OCI-M2 (cell line): ENCODE data around the gene AGL.
"Not testable (repeated sequence)": the region's sequence is repeated elsewhere in the genome, so short reads cannot be mapped to it uniquely, and the experiment has no call there.

Source experiments
- DNase-seq: peaks from one replicate; lab custom pipeline; 2025; ENCODE audit not compliant: unreplicated experiment; lab: John Stamatoyannopoulos, UW

Gene AGL

DNA sequence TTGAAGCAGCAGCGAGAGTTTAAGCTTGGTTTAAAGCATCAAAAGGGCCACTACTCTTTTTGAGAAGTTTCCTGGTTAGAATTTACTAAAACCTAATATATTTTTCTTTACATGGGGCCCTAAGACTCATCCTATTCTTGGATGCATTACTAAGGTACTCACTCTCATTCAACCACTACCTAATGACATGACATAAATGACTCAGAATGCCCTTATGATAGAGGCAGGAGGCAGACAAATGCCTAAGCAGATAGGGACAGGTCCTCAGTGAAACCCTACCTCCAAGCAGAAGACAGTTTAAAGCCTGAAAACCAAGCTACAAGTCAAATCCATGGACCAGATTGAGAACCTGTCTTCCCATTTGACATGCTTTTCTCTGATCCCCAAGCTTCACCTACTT lies 85.4 kb downstream of the AGL start:
- no peak for DNase-seq

DNA sequence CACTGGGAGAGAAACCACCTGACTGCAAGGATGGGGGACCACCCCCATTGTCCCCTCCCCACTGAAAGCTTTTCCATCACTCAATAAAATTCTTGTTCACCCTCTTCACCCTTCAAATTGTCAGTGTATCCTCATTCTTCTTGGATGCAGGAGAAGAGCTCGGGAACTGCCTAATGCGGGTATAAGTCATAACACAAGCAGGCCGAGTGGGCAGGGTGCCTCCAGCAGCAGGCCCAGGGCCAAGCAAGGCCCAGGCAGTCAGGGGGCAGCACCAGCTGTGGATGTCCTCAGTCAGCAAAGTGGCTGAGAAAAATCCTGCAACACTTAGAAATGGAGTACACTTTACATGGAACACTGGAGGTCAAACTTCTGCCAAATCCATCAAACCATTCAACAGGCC lies 85.9 kb downstream of the AGL start:
- DNase-seq: no peak

DNA sequence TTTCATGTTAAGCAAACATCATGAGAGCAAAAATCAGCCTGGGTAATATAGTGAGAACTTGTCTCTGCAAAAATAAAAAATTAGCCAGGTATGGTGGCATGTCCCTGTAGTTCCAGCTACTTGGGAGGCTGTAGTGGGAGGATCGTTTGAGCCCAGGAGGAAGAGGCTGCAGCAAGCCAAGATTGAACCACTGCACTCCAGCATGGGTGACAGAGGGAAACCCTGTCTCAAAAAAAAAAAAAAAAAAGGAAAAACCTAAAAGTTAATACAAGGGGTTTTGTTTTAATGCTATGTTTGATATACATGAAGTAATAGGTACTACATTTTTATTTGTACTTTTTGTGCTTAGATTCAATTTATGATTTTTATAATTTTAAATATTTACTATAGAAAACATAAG lies 92.6 kb downstream of the AGL start:
- DNase-seq: no peak

GRCh38 chr1:99943223-99943794 lies 93.1 kb downstream of the AGL start:
- DNase-seq: no peak

GRCh38 chr1:99944192-99944591 lies 94.0 kb downstream of the AGL start:
- DNase-seq: no peak

- no peak for DNase-seq
Measured at GRCh38 chr1:99945174-99945573, 95.0 kb downstream of the AGL start.

- DNase-seq: no peak
Measured at GRCh38 chr1:99950486-99950885, 100.3 kb downstream of the AGL start.

GRCh38 chr1:99952522-99952921 lies 102.4 kb downstream of the AGL start:
- DNase-seq: no peak

GRCh38 chr1:99955375-99955774 lies 105.2 kb downstream of the AGL start:
- DNase-seq: no peak

- no peak for DNase-seq
Measured at GRCh38 chr1:99956755-99957154, 106.6 kb downstream of the AGL start.

- DNase-seq: no peak
Measured at GRCh38 chr1:99957818-99958217, 107.7 kb downstream of the AGL start.

- DNase-seq: not testable (repeated sequence)
Measured at GRCh38 chr1:99959189-99959705, 109.1 kb downstream of the AGL start.

DNA sequence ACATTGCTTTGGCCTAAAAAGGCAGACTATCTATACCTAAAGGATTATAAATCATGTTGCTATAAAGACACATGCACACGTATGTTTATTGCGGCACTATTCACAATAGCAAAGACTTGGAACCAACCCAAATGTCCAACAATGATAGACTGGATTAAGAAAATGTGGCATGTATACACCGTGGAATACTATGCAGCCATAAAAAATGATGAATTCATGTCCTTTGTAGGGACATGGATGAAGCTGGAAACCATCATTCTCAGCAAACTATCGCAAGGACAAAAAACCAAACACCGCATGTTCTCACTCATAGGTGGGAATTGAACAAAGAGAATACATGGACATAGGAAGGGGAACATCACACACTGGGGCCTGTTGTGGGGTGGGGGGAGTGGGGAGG lies 110.1 kb downstream of the AGL start:
- not testable (repeated sequence) for DNase-seq

GRCh38 chr1:99963041-99963795 lies 113.1 kb downstream of the AGL start:
- no peak for DNase-seq

GRCh38 chr1:99964806-99965205 lies 114.6 kb downstream of the AGL start:
- no peak for DNase-seq

- DNase-seq: no peak
Measured at GRCh38 chr1:99965646-99966375, 115.7 kb downstream of the AGL start.

GRCh38 chr1:99968214-99968613 lies 118.1 kb downstream of the AGL start:
- DNase-seq: no peak

DNA sequence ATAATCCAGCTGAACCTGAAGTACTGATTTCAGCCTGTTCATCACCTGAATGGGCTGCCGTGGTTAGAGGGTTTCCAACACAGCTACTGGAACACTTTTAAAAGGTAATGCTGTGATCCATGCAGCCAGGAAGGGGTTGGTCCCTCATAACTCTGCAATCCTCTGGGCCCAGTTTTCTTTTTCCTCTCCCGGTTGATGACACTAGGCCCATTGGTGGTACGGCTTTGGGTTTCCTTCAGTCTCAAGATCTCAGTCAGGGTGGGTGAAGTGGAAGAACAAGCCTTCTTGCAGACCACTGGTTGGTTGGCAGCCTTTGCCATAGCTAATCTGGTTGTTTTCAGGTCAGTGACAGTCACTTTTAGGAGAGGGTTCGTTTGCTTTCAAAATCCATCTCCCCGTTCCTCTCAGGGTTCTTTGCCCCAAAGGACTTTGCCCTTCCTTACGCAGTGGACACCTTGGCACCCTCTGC lies 119.1 kb downstream of the AGL start:
- peak; percentile 53 for DNase-seq

GRCh38 chr1:99969729-99970621 lies 119.8 kb downstream of the AGL start, which contains the start of gene SLC35A3:
Gene SLC35A3, plus strand, starts transcription at chr1:99969996. Its CDS starts 23,559 bp downstream, at chr1:99993555.
- no peak for DNase-seq

GRCh38 chr1:99970713-99971255 lies 120.6 kb downstream of the AGL start:
- DNase-seq: no peak
